Neural cell (in vitro differentiated cells): ENCODE results near the gene CYP20A1. TPM values are rescaled to one million over a fixed set of nuclear protein-coding genes. Genes with fewer than 3 reads are reported as not detected.

Source experiments
- H2AFZ ChIP-seq: fragments of 200-600, 300-800 bp; sonication (generic), shearing (Covaris generic); 2 replicates; pipeline ENCODE4 v1.6.0; 2014; ENCODE audit warnings: low read depth, mild to moderate bottlenecking, antibody characterized with exemption, low read length, moderate library complexity
- H3F3A ChIP-seq: fragments of 200-600 bp; shearing (Covaris generic); 2 replicates; pipeline ENCODE4 v1.6.1; 2016; ENCODE audit warnings: mild to moderate bottlenecking, moderate library complexity, mixed read lengths, antibody characterized with exemption, low read length; ENCODE audit not compliant: insufficient read depth, poor library complexity, severe bottlenecking
- H3K27ac ChIP-seq: fragments of 200-600, 300-800 bp; sonication (generic), shearing (Covaris generic); 2 replicates; pipeline ENCODE4 v1.5.1; 2014; ENCODE audit warnings: mild to moderate bottlenecking, low read length, moderate library complexity
- H3K27me3 ChIP-seq: fragments of 300-800, 200-600 bp; sonication (generic), shearing (Covaris generic); 2 replicates; pipeline ENCODE4 v1.6.0; 2014; ENCODE audit warnings: mild to moderate bottlenecking, low read depth, low read length, moderate library complexity; ENCODE audit not compliant: insufficient read depth
- H3K36me3 ChIP-seq: fragments of 300-800, 200-600 bp; sonication (generic), shearing (Covaris generic); 2 replicates; pipeline ENCODE4 v1.5.1; 2014; ENCODE audit warnings: mild to moderate bottlenecking, antibody characterized with exemption, low read length, moderate library complexity; ENCODE audit not compliant: insufficient read depth
- H3K4me2 ChIP-seq: fragments of 300-800, 200-600 bp; sonication (generic), shearing (Covaris generic); 2 replicates; pipeline ENCODE4 v1.6.0; 2014; ENCODE audit warnings: mild to moderate bottlenecking, low read length
- H3K4me3 ChIP-seq: fragments of 300-800, 200-600 bp; sonication (generic), shearing (Covaris generic); 2 replicates; pipeline ENCODE4 v1.5.1; 2014; ENCODE audit warnings: mild to moderate bottlenecking, low read length, moderate library complexity
- H3K79me2 ChIP-seq: fragments of 200-600 bp; shearing (Covaris generic); replicated peaks from 2 replicates; pipeline ENCODE4 v1.6.0; 2014; ENCODE audit warnings: mild to moderate bottlenecking, low read length, moderate library complexity; ENCODE audit not compliant: insufficient read depth
- H3K9ac ChIP-seq: fragments of 300-800, 200-600 bp; sonication (generic), shearing (Covaris generic); 2 replicates; pipeline ENCODE4 v1.6.1; 2016; ENCODE audit warnings: mild to moderate bottlenecking, low read length, mixed read lengths
- H3K9me2 ChIP-seq: fragments of 200-600 bp; shearing (Covaris generic); 2 replicates; pipeline ENCODE4 v1.6.1; 2016; ENCODE audit warnings: mild to moderate bottlenecking, low read length, mixed read lengths; ENCODE audit not compliant: insufficient read depth
- H3K9me3 ChIP-seq: fragments of 200-600, 300-800 bp; sonication (generic), shearing (Covaris generic); 2 replicates; pipeline ENCODE4 v1.6.1; 2016; ENCODE audit warnings: mild to moderate bottlenecking, mixed run types, low read length, moderate library complexity, mixed read lengths
- H4K20me1 ChIP-seq: fragments of 200-600 bp; shearing (Covaris generic); 2 replicates; pipeline ENCODE4 v1.6.1; 2016; ENCODE audit warnings: mild to moderate bottlenecking, mixed run types; ENCODE audit not compliant: insufficient read depth
- CTCF ChIP-seq: fragments of 450-650 bp; IDR thresholded peaks from 2 replicates; pipeline ENCODE4 v1.5.1; 2014; ENCODE audit warnings: antibody characterized with exemption, mild to moderate bottlenecking, moderate library complexity; ENCODE audit not compliant: poor library complexity, severe bottlenecking
- EP300 ChIP-seq: fragments of 450-650 bp; conservative IDR thresholded peaks from 2 replicates; pipeline ENCODE4 v1.6.1; 2014; ENCODE audit warnings: antibody characterized with exemption, mild to moderate bottlenecking, moderate library complexity; ENCODE audit not compliant: poor library complexity, severe bottlenecking
- EZH2 ChIP-seq: fragments of 200-600, 300-800 bp; shearing (Covaris generic), sonication (generic); IDR thresholded peaks from 2 replicates; pipeline ENCODE4 v1.6.1; 2014; ENCODE audit warnings: antibody characterized with exemption, low read length, borderline replicate concordance, mild to moderate bottlenecking; ENCODE audit not compliant: insufficient read depth, poor library complexity, severe bottlenecking
- MXI1 ChIP-seq: fragments of 450-650 bp; conservative IDR thresholded peaks from 2 replicates; pipeline ENCODE4 v1.6.1; 2014; ENCODE audit warnings: antibody characterized with exemption, mild to moderate bottlenecking; ENCODE audit not compliant: poor library complexity, severe bottlenecking
- POLR2AphosphoS5 ChIP-seq: IDR thresholded peaks from 2 replicates; pipeline ENCODE4 v1.6.1; 2012
- RAD21 ChIP-seq: fragments of 450-650 bp; conservative IDR thresholded peaks from 2 replicates; pipeline ENCODE4 v1.6.1; 2014; ENCODE audit warnings: antibody characterized with exemption, mild to moderate bottlenecking, moderate library complexity
- REST ChIP-seq: IDR thresholded peaks from 2 replicates; pipeline ENCODE4 v1.6.1; 2012; ENCODE audit warnings: borderline replicate concordance
- SMC3 ChIP-seq: fragments of 450-650 bp; conservative IDR thresholded peaks from 2 replicates; pipeline ENCODE4 v1.6.1; 2014; ENCODE audit warnings: antibody characterized with exemption, mild to moderate bottlenecking, moderate library complexity; ENCODE audit not compliant: poor library complexity
- TAF1 ChIP-seq: IDR thresholded peaks from 2 replicates; pipeline ENCODE4 v1.6.1; 2012; ENCODE audit warnings: low read depth
- polyA plus RNA-seq: library from polyadenylated mRNA; depleted of rRNA; stranded (reverse); fragments of >200 nt; gene quantifications from 2 replicates; pipeline ENCODE4 v1.2.3, GENCODE V29; 2014

The CYP20A1 gene
- polyA plus RNA-seq, 1 donor from 2014 or later, result 12.9 TPM

- TF ChIP-seq CTCF (no peak), RAD21 (no peak)
Observed at GRCh38 chr2:203344667-203345066, 105.8 kb downstream of the CYP20A1 start (continued).

GRCh38 chr2:203346612-203347011 is 107.8 kb downstream of the CYP20A1 start:
- no peaks in the 10 kb centered on the region for H3F3A ChIP-seq
- TF ChIP-seq TAF1, result no peak
- TF ChIP-seq EP300, result no peak
- no peak for TF ChIP-seq REST
- TF ChIP-seq POLR2AphosphoS5, result no peak
- TF ChIP-seq SMC3, result no peak
- TF ChIP-seq RAD21, result no peak
- TF ChIP-seq MXI1, result no peak
- TF ChIP-seq EZH2, result no peak
- TF ChIP-seq CTCF, result no peak
- H3K4me2 ChIP-seq, result no peak overlapping the region
- no peak overlapping the region for H3K27ac ChIP-seq
- H3K9me2 ChIP-seq, result no peaks in the 10 kb centered on the region
- peaks cover 2% of the 10 kb centered on the region for H4K20me1 ChIP-seq
- H3K9me3 ChIP-seq, result no peaks in the 10 kb centered on the region
- no peak overlapping the region for H3K9ac ChIP-seq
- H3K27me3 ChIP-seq, result no peaks in the 10 kb centered on the region
- no peak overlapping the region for H3K4me3 ChIP-seq
- H2AFZ ChIP-seq, result no peak overlapping the region
- no peaks in the 10 kb centered on the region for H3K36me3 ChIP-seq
- peaks cover 82% of the 10 kb centered on the region for H3K79me2 ChIP-seq

- H3K9me3 ChIP-seq, result no peaks in the 10 kb centered on the region
- H2AFZ ChIP-seq, result no peak overlapping the region
- peaks cover 82% of the 10 kb centered on the region for H3K79me2 ChIP-seq
- TF ChIP-seq MXI1, result no peak
- no peaks in the 10 kb centered on the region for H3F3A ChIP-seq
- H3K27ac ChIP-seq, result no peak overlapping the region
- no peaks in the 10 kb centered on the region for H3K9me2 ChIP-seq
- no peaks in the 10 kb centered on the region for H3K27me3 ChIP-seq
- H3K4me3 ChIP-seq, result no peak overlapping the region
- H3K9ac ChIP-seq, result no peak overlapping the region
- H4K20me1 ChIP-seq, result peaks cover 4% of the 10 kb centered on the region
- no peak overlapping the region for H3K4me2 ChIP-seq
- H3K36me3 ChIP-seq, result no peaks in the 10 kb centered on the region
Observed at GRCh38 chr2:203347375-203347774, 108.6 kb downstream of the CYP20A1 start.
